GM23338 (cell line): ENCODE results near the gene SLC7A6. TPM values are rescaled to one million over a fixed set of nuclear protein-coding genes. Genes with fewer than 3 reads are reported as not detected.

ENCODE experiments used
- ATAC-seq: fragments of 200-7000 bp; cut with Tn5 transposase; 3 replicates; pipeline ENCODE4 v1.9.1; 2020
- DNase-seq: peaks from one replicate; pipeline ENCODE4 v3.0.0-alpha.2; 2015; ENCODE audit warnings: low spot score
- H2AFZ ChIP-seq: fragments of 200-600 bp; sonication (generic); 2 replicates; pipeline ENCODE4 v1.8.0; 2016; ENCODE audit warnings: antibody characterized with exemption, mild to moderate bottlenecking, moderate library complexity
- H3F3A ChIP-seq: fragments of 200-600 bp; sonication (generic); replicated peaks from 2 replicates; pipeline ENCODE4 v1.8.0; 2017; ENCODE audit warnings: antibody characterized with exemption, mixed run types, low read depth
- H3K27ac ChIP-seq: fragments of 200-600 bp; sonication (generic); 2 replicates; pipeline ENCODE4 v1.6.1; 2016; ENCODE audit warnings: low read depth
- H3K27me3 ChIP-seq: fragments of 200-600 bp; sonication (generic); 2 replicates; pipeline ENCODE4 v1.8.0; 2016; ENCODE audit warnings: mild to moderate bottlenecking, mixed run types, moderate library complexity; ENCODE audit not compliant: insufficient read depth
- H3K36me3 ChIP-seq: fragments of 200-600 bp; sonication (generic); 2 replicates; pipeline ENCODE4 v1.8.0; 2016; ENCODE audit warnings: mild to moderate bottlenecking; ENCODE audit not compliant: insufficient read depth
- H3K4me1 ChIP-seq: fragments of 200-600 bp; sonication (generic); 2 replicates; pipeline ENCODE4 v1.8.0; 2016; ENCODE audit warnings: mild to moderate bottlenecking, moderate library complexity; ENCODE audit not compliant: insufficient read depth
- H3K4me2 ChIP-seq: fragments of 200-600 bp; sonication (generic); 2 replicates; pipeline ENCODE4 v1.7.1; 2017; ENCODE audit warnings: mixed run types
- H3K4me3 ChIP-seq: fragments of 200-600 bp; sonication (generic); 2 replicates; pipeline ENCODE4 v1.6.1; 2016; ENCODE audit warnings: mixed run types
- H3K79me2 ChIP-seq: fragments of 200-600 bp; sonication (generic); replicated peaks from 2 replicates; pipeline ENCODE4 v1.8.0; 2017; ENCODE audit warnings: mild to moderate bottlenecking; ENCODE audit not compliant: insufficient read depth
- H3K9me2 ChIP-seq: fragments of 200-600 bp; sonication (generic); 2 replicates; pipeline ENCODE4 v1.8.0; 2017; ENCODE audit not compliant: insufficient read depth
- H4K20me1 ChIP-seq: fragments of 200-600 bp; sonication (generic); replicated peaks from 2 replicates; pipeline ENCODE4 v1.8.0; 2017; ENCODE audit warnings: mild to moderate bottlenecking; ENCODE audit not compliant: insufficient read depth
- H3K27ac Mint-ChIP-seq: 2 replicates; pipeline ENCODE4 v1.8.0; 2020; ENCODE audit warnings: inconsistent platforms, mild to moderate bottlenecking, moderate library complexity, mixed read lengths
- H3K27me3 Mint-ChIP-seq: 3 replicates; pipeline ENCODE4 v1.8.0; 2022; ENCODE audit warnings: low read depth, mild to moderate bottlenecking, moderate library complexity, mixed read lengths, inconsistent platforms; ENCODE audit not compliant: insufficient read depth, poor library complexity
- H3K36me3 Mint-ChIP-seq: 3 replicates; pipeline ENCODE4 v1.8.0; 2021; ENCODE audit warnings: low read depth, mild to moderate bottlenecking, inconsistent platforms, moderate library complexity, mixed read lengths
- H3K4me1 Mint-ChIP-seq: 3 replicates; pipeline ENCODE4 v1.8.0; 2020; ENCODE audit warnings: mild to moderate bottlenecking, inconsistent platforms, mixed read lengths
- H3K4me3 Mint-ChIP-seq: 3 replicates; pipeline ENCODE4 v1.8.0; 2021; ENCODE audit warnings: moderate library complexity, mild to moderate bottlenecking, inconsistent platforms, mixed read lengths
- H3K9me3 Mint-ChIP-seq: 3 replicates; pipeline ENCODE4 v1.8.0; 2020; ENCODE audit warnings: moderate library complexity, mild to moderate bottlenecking, inconsistent platforms, mixed read lengths
- EZH2phosphoT487 ChIP-seq: fragments of 200-600 bp; sonication (generic); IDR thresholded peaks from one replicate; pipeline ENCODE4 v1.8.1; 2018; ENCODE audit warnings: antibody characterized with exemption; ENCODE audit not compliant: unreplicated experiment
- NANOG ChIP-seq: IDR thresholded peaks from 2 replicates; pipeline ENCODE4 v1.6.1; 2016; ENCODE audit warnings: antibody characterized with exemption, borderline replicate concordance
- STAT1 ChIP-seq: IDR thresholded peaks from one replicate; pipeline ENCODE4 v1.6.1; 2016; ENCODE audit warnings: antibody characterized with exemption; ENCODE audit not compliant: unreplicated experiment
- ZNF114 ChIP-seq: fragments of 250-450 bp; sonication (Bioruptor Pico); IDR thresholded peaks from 2 replicates; pipeline ENCODE4 v1.5.0; 2020; ENCODE audit warnings: mild to moderate bottlenecking, moderate library complexity
- ZNF331 ChIP-seq: fragments of 250-450 bp; sonication (Bioruptor Pico); IDR thresholded peaks from 2 replicates; pipeline ENCODE4 v1.5.0; 2020; ENCODE audit warnings: low read depth, mild to moderate bottlenecking, moderate library complexity
- polyA plus RNA-seq: library from polyadenylated mRNA; unstranded; fragments of >200 nt; fragmentation: Nextera tagmentation; extraction: Ambion mirVana; gene quantifications from 2 replicates; pipeline ENCODE4 v1.2.1, GENCODE V29; 2016
- total RNA-seq: library from RNA; depleted of rRNA; stranded (reverse); fragments of >200 nt; shearing (Covaris generic); gene quantifications from 2 replicates; pipeline ENCODE4 v1.2.3, GENCODE V29; 2014
- TF ChIP-seq, protein P1 (sequence below), 2 experiments: fragments of 200-600 bp in 1 of 2; sonication (generic) in 1 of 2; conservative IDR thresholded peaks; 2 replicates each; pipeline versions ENCODE4 v1.5.1 to v1.6.1; 2016 to 2017; ENCODE audit warnings: antibody characterized with exemption in 2 of 2, low read depth in 2 of 2, mild to moderate bottlenecking in 2 of 2, moderate library complexity in 1 of 2
- TF ChIP-seq, protein P2 (sequence below): IDR thresholded peaks from 2 replicates; pipeline ENCODE4 v1.6.1; 2016; ENCODE audit warnings: antibody characterized with exemption
- TF ChIP-seq, protein P3 (sequence below): fragments of 250-450 bp; sonication (Bioruptor Pico); IDR thresholded peaks from 2 replicates; pipeline ENCODE4 v1.5.0; 2020; ENCODE audit warnings: mild to moderate bottlenecking, moderate library complexity

SLC7A6 gene
- total and polyA plus RNA-seq, 2 experiments from 2014 or later, result 16.6 to 30.9 TPM

DNA sequence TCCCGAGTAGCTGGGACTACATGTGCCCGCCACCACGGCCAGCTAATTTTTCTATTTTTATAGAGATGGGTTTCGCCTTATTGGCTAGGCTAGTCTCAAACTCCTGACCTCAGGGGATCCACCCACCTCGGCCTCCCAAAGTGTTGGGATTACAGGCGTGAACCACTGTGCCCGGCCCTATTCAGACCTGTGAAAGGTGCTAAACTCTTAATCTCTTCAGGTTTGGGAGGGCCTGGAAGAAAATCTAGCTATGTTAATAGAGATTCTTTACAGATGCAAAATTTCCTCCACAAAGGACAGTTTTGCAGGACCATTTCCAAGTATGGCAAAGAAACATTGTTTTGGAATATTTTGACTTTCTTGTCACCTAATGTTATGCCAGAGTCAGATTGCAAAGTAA is 22.2 kb upstream of the SLC7A6 start:
- Histone ChIP-seq H3K27me3 (peaks cover 12% of the 10 kb centered on the region; the same call in 1 of the 2 replicates), H3K27ac (no peak overlapping the region), H3K36me3 (no peaks in the 10 kb centered on the region), H2AFZ (no peak overlapping the region), H3F3A (peaks cover 5% of the 10 kb centered on the region; the same call in 1 of the 2 replicates), H4K20me1 (no peaks in the 10 kb centered on the region; the same call in 1 of the 2 replicates), H3K4me1 (no peaks in the 10 kb centered on the region; the same call in 1 of the 2 replicates), H3K4me3 (no peak overlapping the region), H3K4me2 (no peak overlapping the region), H3K9me2 (no peaks in the 10 kb centered on the region), H3K79me2 (no peaks in the 10 kb centered on the region)
- Mint-ChIP-seq H3K27ac (no peak overlapping the region), H3K4me3 (no peak overlapping the region), H3K27me3 (peaks cover 38% of the 10 kb centered on the region), H3K4me1 (peaks cover 10% of the 10 kb centered on the region; the same call in 1 of the 3 replicates), H3K9me3 (peaks cover 4% of the 10 kb centered on the region; the same call in 2 of the 3 replicates), H3K36me3 (no peaks in the 10 kb centered on the region)
- DNase-seq (no peak), ATAC-seq (no peak)
- TF ChIP-seq ZNF331 (CRISPR knock-in tag) (no peak), STAT1 (no peak), EZH2phosphoT487 (no peak), ZNF114 (CRISPR knock-in tag) (no peak), NANOG (no peak)
- TF ChIP-seq, protein P1, sequence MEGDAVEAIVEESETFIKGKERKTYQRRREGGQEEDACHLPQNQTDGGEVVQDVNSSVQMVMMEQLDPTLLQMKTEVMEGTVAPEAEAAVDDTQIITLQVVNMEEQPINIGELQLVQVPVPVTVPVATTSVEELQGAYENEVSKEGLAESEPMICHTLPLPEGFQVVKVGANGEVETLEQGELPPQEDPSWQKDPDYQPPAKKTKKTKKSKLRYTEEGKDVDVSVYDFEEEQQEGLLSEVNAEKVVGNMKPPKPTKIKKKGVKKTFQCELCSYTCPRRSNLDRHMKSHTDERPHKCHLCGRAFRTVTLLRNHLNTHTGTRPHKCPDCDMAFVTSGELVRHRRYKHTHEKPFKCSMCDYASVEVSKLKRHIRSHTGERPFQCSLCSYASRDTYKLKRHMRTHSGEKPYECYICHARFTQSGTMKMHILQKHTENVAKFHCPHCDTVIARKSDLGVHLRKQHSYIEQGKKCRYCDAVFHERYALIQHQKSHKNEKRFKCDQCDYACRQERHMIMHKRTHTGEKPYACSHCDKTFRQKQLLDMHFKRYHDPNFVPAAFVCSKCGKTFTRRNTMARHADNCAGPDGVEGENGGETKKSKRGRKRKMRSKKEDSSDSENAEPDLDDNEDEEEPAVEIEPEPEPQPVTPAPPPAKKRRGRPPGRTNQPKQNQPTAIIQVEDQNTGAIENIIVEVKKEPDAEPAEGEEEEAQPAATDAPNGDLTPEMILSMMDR (conservative IDR thresholded peaks at IDR 0.05; ENCODE audit: low read depth in 2 of 2), result no peak
- TF ChIP-seq, protein P2, sequence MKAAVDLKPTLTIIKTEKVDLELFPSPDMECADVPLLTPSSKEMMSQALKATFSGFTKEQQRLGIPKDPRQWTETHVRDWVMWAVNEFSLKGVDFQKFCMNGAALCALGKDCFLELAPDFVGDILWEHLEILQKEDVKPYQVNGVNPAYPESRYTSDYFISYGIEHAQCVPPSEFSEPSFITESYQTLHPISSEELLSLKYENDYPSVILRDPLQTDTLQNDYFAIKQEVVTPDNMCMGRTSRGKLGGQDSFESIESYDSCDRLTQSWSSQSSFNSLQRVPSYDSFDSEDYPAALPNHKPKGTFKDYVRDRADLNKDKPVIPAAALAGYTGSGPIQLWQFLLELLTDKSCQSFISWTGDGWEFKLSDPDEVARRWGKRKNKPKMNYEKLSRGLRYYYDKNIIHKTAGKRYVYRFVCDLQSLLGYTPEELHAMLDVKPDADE, result no peak
- TF ChIP-seq, protein P3, sequence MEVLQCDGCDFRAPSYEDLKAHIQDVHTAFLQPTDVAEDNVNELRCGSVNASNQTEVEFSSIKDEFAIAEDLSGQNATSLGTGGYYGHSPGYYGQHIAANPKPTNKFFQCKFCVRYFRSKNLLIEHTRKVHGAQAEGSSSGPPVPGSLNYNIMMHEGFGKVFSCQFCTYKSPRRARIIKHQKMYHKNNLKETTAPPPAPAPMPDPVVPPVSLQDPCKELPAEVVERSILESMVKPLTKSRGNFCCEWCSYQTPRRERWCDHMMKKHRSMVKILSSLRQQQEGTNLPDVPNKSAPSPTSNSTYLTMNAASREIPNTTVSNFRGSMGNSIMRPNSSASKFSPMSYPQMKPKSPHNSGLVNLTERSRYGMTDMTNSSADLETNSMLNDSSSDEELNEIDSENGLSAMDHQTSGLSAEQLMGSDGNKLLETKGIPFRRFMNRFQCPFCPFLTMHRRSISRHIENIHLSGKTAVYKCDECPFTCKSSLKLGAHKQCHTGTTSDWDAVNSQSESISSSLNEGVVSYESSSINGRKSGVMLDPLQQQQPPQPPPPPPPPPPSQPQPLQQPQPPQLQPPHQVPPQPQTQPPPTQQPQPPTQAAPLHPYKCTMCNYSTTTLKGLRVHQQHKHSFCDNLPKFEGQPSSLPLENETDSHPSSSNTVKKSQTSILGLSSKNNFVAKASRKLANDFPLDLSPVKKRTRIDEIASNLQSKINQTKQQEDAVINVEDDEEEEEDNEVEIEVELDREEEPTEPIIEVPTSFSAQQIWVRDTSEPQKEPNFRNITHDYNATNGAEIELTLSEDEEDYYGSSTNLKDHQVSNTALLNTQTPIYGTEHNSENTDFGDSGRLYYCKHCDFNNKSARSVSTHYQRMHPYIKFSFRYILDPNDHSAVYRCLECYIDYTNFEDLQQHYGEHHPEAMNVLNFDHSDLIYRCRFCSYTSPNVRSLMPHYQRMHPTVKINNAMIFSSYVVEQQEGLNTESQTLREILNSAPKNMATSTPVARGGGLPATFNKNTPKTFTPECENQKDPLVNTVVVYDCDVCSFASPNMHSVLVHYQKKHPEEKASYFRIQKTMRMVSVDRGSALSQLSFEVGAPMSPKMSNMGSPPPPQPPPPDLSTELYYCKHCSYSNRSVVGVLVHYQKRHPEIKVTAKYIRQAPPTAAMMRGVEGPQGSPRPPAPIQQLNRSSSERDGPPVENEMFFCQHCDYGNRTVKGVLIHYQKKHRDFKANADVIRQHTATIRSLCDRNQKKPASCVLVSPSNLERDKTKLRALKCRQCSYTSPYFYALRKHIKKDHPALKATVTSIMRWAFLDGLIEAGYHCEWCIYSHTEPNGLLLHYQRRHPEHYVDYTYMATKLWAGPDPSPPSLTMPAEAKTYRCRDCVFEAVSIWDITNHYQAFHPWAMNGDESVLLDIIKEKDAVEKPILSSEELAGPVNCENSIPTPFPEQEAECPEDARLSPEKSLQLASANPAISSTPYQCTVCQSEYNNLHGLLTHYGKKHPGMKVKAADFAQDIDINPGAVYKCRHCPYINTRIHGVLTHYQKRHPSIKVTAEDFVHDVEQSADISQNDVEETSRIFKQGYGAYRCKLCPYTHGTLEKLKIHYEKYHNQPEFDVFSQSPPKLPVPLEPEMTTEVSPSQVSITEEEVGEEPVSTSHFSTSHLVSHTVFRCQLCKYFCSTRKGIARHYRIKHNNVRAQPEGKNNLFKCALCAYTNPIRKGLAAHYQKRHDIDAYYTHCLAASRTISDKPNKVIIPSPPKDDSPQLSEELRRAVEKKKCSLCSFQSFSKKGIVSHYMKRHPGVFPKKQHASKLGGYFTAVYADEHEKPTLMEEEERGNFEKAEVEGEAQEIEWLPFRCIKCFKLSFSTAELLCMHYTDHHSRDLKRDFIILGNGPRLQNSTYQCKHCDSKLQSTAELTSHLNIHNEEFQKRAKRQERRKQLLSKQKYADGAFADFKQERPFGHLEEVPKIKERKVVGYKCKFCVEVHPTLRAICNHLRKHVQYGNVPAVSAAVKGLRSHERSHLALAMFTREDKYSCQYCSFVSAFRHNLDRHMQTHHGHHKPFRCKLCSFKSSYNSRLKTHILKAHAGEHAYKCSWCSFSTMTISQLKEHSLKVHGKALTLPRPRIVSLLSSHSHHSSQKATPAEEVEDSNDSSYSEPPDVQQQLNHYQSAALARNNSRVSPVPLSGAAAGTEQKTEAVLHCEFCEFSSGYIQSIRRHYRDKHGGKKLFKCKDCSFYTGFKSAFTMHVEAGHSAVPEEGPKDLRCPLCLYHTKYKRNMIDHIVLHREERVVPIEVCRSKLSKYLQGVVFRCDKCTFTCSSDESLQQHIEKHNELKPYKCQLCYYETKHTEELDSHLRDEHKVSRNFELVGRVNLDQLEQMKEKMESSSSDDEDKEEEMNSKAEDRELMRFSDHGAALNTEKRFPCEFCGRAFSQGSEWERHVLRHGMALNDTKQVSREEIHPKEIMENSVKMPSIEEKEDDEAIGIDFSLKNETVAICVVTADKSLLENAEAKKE (CRISPR knock-in tag), result no peak
